ENCODE results near the gene RPL35A.
A peak's percentile ranks its signal among the peaks of the same experiment; 100 is the strongest.
"Not testable (repeated sequence)": the region's sequence is repeated elsewhere in the genome, so short reads cannot be mapped to it uniquely, and the experiment has no call there.

RPL35A gene

GRCh38 chr3:197949778-197950676 lies at the start of gene RPL35A:
Gene RPL35A, plus strand, starts transcription at chr3:197950190. Its CDS starts 778 bp downstream, at chr3:197950968.
- peak; percentile 99 for DNase-seq

- DNase-seq: no peak
Measured at GRCh38 chr3:197901626-197902025, 48.4 kb upstream of the RPL35A start.

- DNase-seq: peak; percentile 72
Measured at GRCh38 chr3:197906023-197906849, 43.8 kb upstream of the RPL35A start.

- no peak for DNase-seq
Measured at GRCh38 chr3:197906850-197907187, 43.2 kb upstream of the RPL35A start.

- no peak for DNase-seq
Measured at GRCh38 chr3:197907196-197907595, 42.8 kb upstream of the RPL35A start.

GRCh38 chr3:197908550-197908949 lies 41.4 kb upstream of the RPL35A start:
- not testable (repeated sequence) for DNase-seq

- DNase-seq: no peak
Measured at GRCh38 chr3:197908957-197909701, 40.9 kb upstream of the RPL35A start.

GRCh38 chr3:197912741-197913476 lies 37.1 kb upstream of the RPL35A start:
- no peak for DNase-seq

GRCh38 chr3:197913641-197914380 lies 36.2 kb upstream of the RPL35A start:
- DNase-seq: peak; percentile 0

- not testable (repeated sequence) for DNase-seq
Measured at GRCh38 chr3:197921429-197922275, 28.3 kb upstream of the RPL35A start.

GRCh38 chr3:197926418-197926817 lies 23.6 kb upstream of the RPL35A start:
- no peak for DNase-seq

GRCh38 chr3:197927578-197927977 lies 22.4 kb upstream of the RPL35A start:
- not testable (repeated sequence) for DNase-seq

- DNase-seq: no peak
Measured at GRCh38 chr3:197936819-197937384, 13.1 kb upstream of the RPL35A start.

- no peak for DNase-seq
Measured at GRCh38 chr3:197940745-197941384, 9.1 kb upstream of the RPL35A start.

GRCh38 chr3:197942956-197943556 lies 6.9 kb upstream of the RPL35A start:
- peak; percentile 56 for DNase-seq

GRCh38 chr3:197949191-197949777 lies 706 bp upstream of the RPL35A start:
- DNase-seq: no peak

- no peak for DNase-seq
Measured at GRCh38 chr3:197950677-197951061, 679 bp downstream of the RPL35A start.

GRCh38 chr3:197951392-197951990 lies 1.5 kb downstream of the RPL35A start:
- DNase-seq: no peak

GRCh38 chr3:197952440-197952839 lies 2.5 kb downstream of the RPL35A start:
- no peak for DNase-seq

Data from NCI-H1436 (cell line).